GM12878 (cell line): Measurements from ENCODE around the gene FAF1. TPM values are rescaled to one million over a fixed set of nuclear protein-coding genes. Genes with fewer than 3 reads are reported as not detected.

Experiments used
- ATAC-seq: fragments of 200-7000 bp; cut with Tn5 transposase; 3 replicates; pipeline ENCODE4 v1.9.1; 2020; ENCODE audit warnings: mild to moderate bottlenecking, moderate library complexity
- BruUV-seq: library from RNA; stranded (reverse); fragments of 400-500 nt; replicated peaks from 2 replicates; lab custom pipeline; 2021; lab: Mats Ljungman, UMichigan
- CTCF ChIA-PET: fragments of 300-600 bp; sonication (Branson Sonifier 250); formaldehyde crosslinking; extraction: SDS; loops from one replicate; lab custom pipeline; 2021; ENCODE audit warnings: inconsistent platforms; lab: Yijun Ruan, JAX
- POLR2A ChIA-PET: fragments of 350-600 bp; formaldehyde crosslinking; extraction: SDS; loops from one replicate; lab custom pipeline; 2021; ENCODE audit warnings: inconsistent platforms; lab: Charles Lee
- RAD21 ChIA-PET: fragments of 300-600 bp; sonication (Branson Sonifier 250); formaldehyde crosslinking; loops from one replicate; lab custom pipeline; 2023; ENCODE audit warnings: antibody characterized with exemption; ENCODE audit not compliant: unreplicated experiment; lab: Charles Lee
- SMC1A ChIA-PET: fragments of 300-600 bp; sonication (Branson Sonifier 250); formaldehyde crosslinking; loops from one replicate; lab custom pipeline; 2023; ENCODE audit not compliant: unreplicated experiment, uncharacterized antibody; lab: Charles Lee
- DNase-seq: peaks from one replicate; pipeline ENCODE4 v3.0.0-alpha.2; 2011; ENCODE audit warnings: low read depth, low spot score
- FAIRE-seq: peaks from 3 replicates; lab custom pipeline; 2011; peaks lifted over from hg19 to GRCh38; lab: Jason Lieb, UNC
- H2AFZ ChIP-seq: 2 replicates; pipeline ENCODE4 v1.6.0; 2011; ENCODE audit warnings: low read depth, low read length, control low read depth; ENCODE audit not compliant: control insufficient read depth
- H3K27ac ChIP-seq: 2 replicates; pipeline ENCODE4 v1.5.1; 2011; ENCODE audit warnings: control low read depth; ENCODE audit not compliant: control insufficient read depth, insufficient read depth
- H3K27me3 ChIP-seq, 2 experiments: replicated peaks in 1 of 2; 2 replicates each; pipeline versions ENCODE4 v1.6.0 to v1.6.1; 2011; ENCODE audit warnings: low read length in 1 of 2; ENCODE audit not compliant: control insufficient read depth in 2 of 2, insufficient read depth in 2 of 2
- H3K36me3 ChIP-seq, 2 experiments: 2 replicates each; pipeline ENCODE4 v1.5.1; 2011; ENCODE audit warnings: low read length in 1 of 2; ENCODE audit not compliant: control insufficient read depth in 2 of 2, insufficient read depth in 2 of 2
- H3K4me1 ChIP-seq: 2 replicates; pipeline ENCODE4 v1.6.1; 2011; ENCODE audit warnings: mild to moderate bottlenecking, low read length, moderate library complexity, mixed read lengths; ENCODE audit not compliant: control insufficient read depth, insufficient read depth
- H3K4me2 ChIP-seq: 2 replicates; pipeline ENCODE4 v1.6.0; 2011; ENCODE audit warnings: control low read depth; ENCODE audit not compliant: control insufficient read depth, insufficient read depth
- H3K4me3 ChIP-seq: fragments of 200-600 bp; sonication (generic); 2 replicates; pipeline ENCODE4 v1.5.1; 2016
- H3K79me2 ChIP-seq: 2 replicates; pipeline ENCODE4 v1.6.0; 2011; ENCODE audit warnings: low read length; ENCODE audit not compliant: control insufficient read depth, insufficient read depth
- H3K9ac ChIP-seq: 2 replicates; pipeline ENCODE4 v1.8.0; 2011; ENCODE audit warnings: low read length, control low read depth, mixed read lengths; ENCODE audit not compliant: control insufficient read depth, insufficient read depth
- H3K9me3 ChIP-seq: replicated peaks from 3 replicates; pipeline ENCODE4 v1.5.1; 2011; ENCODE audit warnings: mild to moderate bottlenecking, low read length; ENCODE audit not compliant: control insufficient read depth, insufficient read depth
- H4K20me1 ChIP-seq: 2 replicates; pipeline ENCODE4 v1.6.0; 2011; ENCODE audit not compliant: control insufficient read depth, insufficient read depth
- HCFC1 ChIP-seq: fragments of 150-350 bp; IDR thresholded peaks from 2 replicates; pipeline ENCODE4 v1.6.1; 2014; ENCODE audit warnings: low read length
- IKZF1 ChIP-seq: fragments of 450-650 bp; conservative IDR thresholded peaks from 2 replicates; pipeline ENCODE4 v1.6.1; 2017; ENCODE audit warnings: antibody characterized with exemption, mild to moderate bottlenecking
- JUND ChIP-seq: IDR thresholded peaks from 2 replicates; pipeline ENCODE4 v1.6.1; 2012; ENCODE audit warnings: low read depth, mild to moderate bottlenecking, low read length, improper control_type of control experiment, moderate library complexity
- MYC ChIP-seq: IDR thresholded peaks from 2 replicates; pipeline ENCODE4 v1.6.1; 2011; ENCODE audit warnings: mild to moderate bottlenecking, low read length, moderate library complexity, inconsistent platforms; ENCODE audit not compliant: insufficient read depth, insufficient replicate concordance, insufficient read length, severe bottlenecking
- NFYB ChIP-seq: IDR thresholded peaks from 2 replicates; pipeline ENCODE4 v1.6.1; 2011; ENCODE audit warnings: low read depth, mild to moderate bottlenecking, low read length, improper control_type of control experiment, moderate library complexity; ENCODE audit not compliant: insufficient read depth
- SMC3 ChIP-seq: IDR thresholded peaks from 2 replicates; pipeline ENCODE4 v1.6.1; 2011; ENCODE audit warnings: low read length, improper control_type of control experiment, borderline replicate concordance
- SUPT20H ChIP-seq: IDR thresholded peaks from 2 replicates; pipeline ENCODE4 v1.6.1; 2011; ENCODE audit warnings: low read depth, mild to moderate bottlenecking, low read length, moderate library complexity, borderline replicate concordance; ENCODE audit not compliant: control insufficient read depth
- WGBS: methylation state at CpG from one replicate; pipeline ENCODE4 v1.1.6; 2016; ENCODE audit warnings: low lambda C conversion rate; ENCODE audit not compliant: insufficient replicate concordance, insufficient coverage; ENCODE audit errors: missing lambda C conversion rate; 5-methylcytosine and 5-hydroxymethylcytosine counted together
- in situ Hi-C: fragments of 300-500 bp; cut with MboI; formaldehyde crosslinking; loops from 9 replicates; pipeline ENCODE4 v1.14.3; 2018; ENCODE audit warnings: mixed read lengths
- intact Hi-C: fragments of 100-400 bp; cut with micrococcal nuclease; formaldehyde crosslinking; loops from one replicate; pipeline ENCODE4 v1.14.2; 2022; ENCODE audit not compliant: unreplicated experiment
- polyA plus RNA-seq, 11 experiments: library from polyadenylated mRNA; depleted of rRNA in 4 of 11; unstranded in 6 of 11; stranded (reverse) in 5 of 11; fragments of >200 nt; fragmentation: Nextera tagmentation in 4 of 11; fragmentation: Illumina TruSeq in 1 of 11; extraction: Ambion mirVana in 4 of 11; extraction: Trizol in 1 of 11; gene quantifications; 1 replicate in 1 of 11; 2 replicates in 10 of 11; pipeline versions ENCODE4 v1.2.1 to v1.2.3, GENCODE V29; 2011 to 2016; ENCODE audit warnings: inconsistent platforms in 2 of 11, missing spikeins in 2 of 11, low read depth in 1 of 11
- total RNA-seq, 4 experiments: library from RNA; depleted of rRNA in 3 of 4; stranded (reverse); fragments of >200 nt in 3 of 4; fragmentation: Illumina TruSeq in 1 of 4; extraction: Trizol in 1 of 4; gene quantifications; 2 replicates each; pipeline versions ENCODE4 v1.2.1 to v1.2.3, GENCODE V29; 2013 to 2021
- TF ChIP-seq, protein P1 (sequence below): fragments of 450-650 bp; IDR thresholded peaks from 2 replicates; pipeline ENCODE4 v1.6.1; 2018; ENCODE audit warnings: borderline replicate concordance, mild to moderate bottlenecking; ENCODE audit not compliant: partially characterized antibody
- TF ChIP-seq, protein P2 (sequence below): fragments of 450-650 bp; IDR thresholded peaks from 2 replicates; pipeline ENCODE4 v1.6.1; 2014; ENCODE audit warnings: mild to moderate bottlenecking
- TF ChIP-seq, protein P3 (sequence below): IDR thresholded peaks from 2 replicates; pipeline ENCODE4 v1.6.1; 2012; ENCODE audit warnings: low read depth, low read length, improper control_type of control experiment
- TF ChIP-seq, protein P4 (sequence below): IDR thresholded peaks from 2 replicates; pipeline ENCODE4 v1.6.1; 2012; ENCODE audit warnings: low read depth, low read length, improper control_type of control experiment
- TF ChIP-seq, protein P5 (sequence below): fragments of 450-650 bp; IDR thresholded peaks from 2 replicates; pipeline ENCODE4 v1.6.1; 2017; ENCODE audit warnings: borderline replicate concordance
- TF ChIP-seq, protein P6 (sequence below): fragments of 450-650 bp; IDR thresholded peaks from 2 replicates; pipeline ENCODE4 v1.6.1; 2017; ENCODE audit warnings: mild to moderate bottlenecking, moderate library complexity

The FAF1 gene
- total and polyA plus RNA-seq, 10 of the 15 experiments (the other 5 are each of a cell fraction or from before 2014, with no cell fraction given) = 8.6 to 54.5 (median 23.7) TPM

DNA sequence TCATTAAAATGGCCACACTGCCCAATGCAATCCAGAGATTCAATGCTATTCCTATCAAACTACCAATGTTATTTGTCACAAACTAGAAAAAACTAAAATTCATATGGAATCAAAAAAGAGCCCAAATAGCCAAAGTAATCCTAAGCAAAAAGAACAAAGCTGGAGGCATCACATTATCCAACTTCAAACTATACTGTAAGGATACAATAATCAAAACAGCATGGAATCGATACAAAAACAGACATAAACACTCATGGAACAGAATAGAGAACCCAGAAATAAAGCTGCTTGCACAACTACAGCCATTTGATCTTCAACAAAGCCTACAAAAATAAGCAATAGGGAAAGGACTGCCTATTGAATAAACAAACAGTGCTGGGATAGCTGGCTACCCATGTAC, 100.4 kb downstream of the FAF1 start:
- H2AFZ ChIP-seq = no peak overlapping the region
- no peak overlapping the region for H3K27ac ChIP-seq
- FAIRE-seq = no peak
- no peak overlapping the region for H3K9ac ChIP-seq
- no peaks in the 10 kb centered on the region for H3K4me1 ChIP-seq
- peaks cover 6% of the 10 kb centered on the region; the same call in 2 of the 3 replicates for H3K9me3 ChIP-seq
- H3K27me3 ChIP-seq = no peaks in the 10 kb centered on the region
- H4K20me1 ChIP-seq = no peaks in the 10 kb centered on the region
- in situ Hi-C loops (no loop called here), intact Hi-C loops (no loop called here)
- H3K4me3 ChIP-seq = no peak overlapping the region
- SMC1A ChIA-PET = no interaction called here
- H3K79me2 ChIP-seq = peaks cover 15% of the 10 kb centered on the region
- RAD21 ChIA-PET = no interaction called here
- H3K4me2 ChIP-seq = no peak overlapping the region
- WGBS = 95% methylated on average over 1 of the region's 1 CpG
- no peak for ATAC-seq
- POLR2A ChIA-PET = no interaction called here
- H3K36me3 ChIP-seq = no peaks in the 10 kb centered on the region; a peak in 1 of 4 replicates
- CTCF ChIA-PET = interaction anchor here (6.8 kb wide), 1 partner anchor 12 kb away, joined by 47 read pairs; no protein-coding TSS in a partner anchor
- no TSS peak for BruUV-seq
- no peak for DNase-seq
- TF ChIP-seq, protein P1, sequence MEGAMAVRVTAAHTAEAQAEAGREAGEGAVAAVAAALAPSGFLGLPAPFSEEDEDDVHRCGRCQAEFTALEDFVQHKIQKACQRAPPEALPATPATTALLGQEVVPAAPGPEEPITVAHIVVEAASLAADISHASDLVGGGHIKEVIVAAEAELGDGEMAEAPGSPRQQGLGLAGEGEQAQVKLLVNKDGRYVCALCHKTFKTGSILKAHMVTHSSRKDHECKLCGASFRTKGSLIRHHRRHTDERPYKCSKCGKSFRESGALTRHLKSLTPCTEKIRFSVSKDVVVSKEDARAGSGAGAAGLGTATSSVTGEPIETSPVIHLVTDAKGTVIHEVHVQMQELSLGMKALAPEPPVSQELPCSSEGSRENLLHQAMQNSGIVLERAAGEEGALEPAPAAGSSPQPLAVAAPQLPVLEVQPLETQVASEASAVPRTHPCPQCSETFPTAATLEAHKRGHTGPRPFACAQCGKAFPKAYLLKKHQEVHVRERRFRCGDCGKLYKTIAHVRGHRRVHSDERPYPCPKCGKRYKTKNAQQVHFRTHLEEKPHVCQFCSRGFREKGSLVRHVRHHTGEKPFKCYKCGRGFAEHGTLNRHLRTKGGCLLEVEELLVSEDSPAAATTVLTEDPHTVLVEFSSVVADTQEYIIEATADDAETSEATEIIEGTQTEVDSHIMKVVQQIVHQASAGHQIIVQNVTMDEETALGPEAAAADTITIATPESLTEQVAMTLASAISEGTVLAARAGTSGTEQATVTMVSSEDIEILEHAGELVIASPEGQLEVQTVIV = no peak
- TF ChIP-seq, protein P2, sequence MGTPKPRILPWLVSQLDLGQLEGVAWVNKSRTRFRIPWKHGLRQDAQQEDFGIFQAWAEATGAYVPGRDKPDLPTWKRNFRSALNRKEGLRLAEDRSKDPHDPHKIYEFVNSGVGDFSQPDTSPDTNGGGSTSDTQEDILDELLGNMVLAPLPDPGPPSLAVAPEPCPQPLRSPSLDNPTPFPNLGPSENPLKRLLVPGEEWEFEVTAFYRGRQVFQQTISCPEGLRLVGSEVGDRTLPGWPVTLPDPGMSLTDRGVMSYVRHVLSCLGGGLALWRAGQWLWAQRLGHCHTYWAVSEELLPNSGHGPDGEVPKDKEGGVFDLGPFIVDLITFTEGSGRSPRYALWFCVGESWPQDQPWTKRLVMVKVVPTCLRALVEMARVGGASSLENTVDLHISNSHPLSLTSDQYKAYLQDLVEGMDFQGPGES = no peak
- TF ChIP-seq JUND (no peak), SUPT20H (no peak), HCFC1 (no peak), SMC3 (no peak), IKZF1 (no peak), MYC (no peak), NFYB (no peak)
- TF ChIP-seq, protein P3, sequence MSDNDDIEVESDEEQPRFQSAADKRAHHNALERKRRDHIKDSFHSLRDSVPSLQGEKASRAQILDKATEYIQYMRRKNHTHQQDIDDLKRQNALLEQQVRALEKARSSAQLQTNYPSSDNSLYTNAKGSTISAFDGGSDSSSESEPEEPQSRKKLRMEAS = no peak
- TF ChIP-seq, protein P4, sequence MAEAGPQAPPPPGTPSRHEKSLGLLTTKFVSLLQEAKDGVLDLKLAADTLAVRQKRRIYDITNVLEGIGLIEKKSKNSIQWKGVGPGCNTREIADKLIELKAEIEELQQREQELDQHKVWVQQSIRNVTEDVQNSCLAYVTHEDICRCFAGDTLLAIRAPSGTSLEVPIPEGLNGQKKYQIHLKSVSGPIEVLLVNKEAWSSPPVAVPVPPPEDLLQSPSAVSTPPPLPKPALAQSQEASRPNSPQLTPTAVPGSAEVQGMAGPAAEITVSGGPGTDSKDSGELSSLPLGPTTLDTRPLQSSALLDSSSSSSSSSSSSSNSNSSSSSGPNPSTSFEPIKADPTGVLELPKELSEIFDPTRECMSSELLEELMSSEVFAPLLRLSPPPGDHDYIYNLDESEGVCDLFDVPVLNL = no peak
- TF ChIP-seq, protein P5, sequence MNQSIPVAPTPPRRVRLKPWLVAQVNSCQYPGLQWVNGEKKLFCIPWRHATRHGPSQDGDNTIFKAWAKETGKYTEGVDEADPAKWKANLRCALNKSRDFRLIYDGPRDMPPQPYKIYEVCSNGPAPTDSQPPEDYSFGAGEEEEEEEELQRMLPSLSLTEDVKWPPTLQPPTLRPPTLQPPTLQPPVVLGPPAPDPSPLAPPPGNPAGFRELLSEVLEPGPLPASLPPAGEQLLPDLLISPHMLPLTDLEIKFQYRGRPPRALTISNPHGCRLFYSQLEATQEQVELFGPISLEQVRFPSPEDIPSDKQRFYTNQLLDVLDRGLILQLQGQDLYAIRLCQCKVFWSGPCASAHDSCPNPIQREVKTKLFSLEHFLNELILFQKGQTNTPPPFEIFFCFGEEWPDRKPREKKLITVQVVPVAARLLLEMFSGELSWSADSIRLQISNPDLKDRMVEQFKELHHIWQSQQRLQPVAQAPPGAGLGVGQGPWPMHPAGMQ = no peak
- TF ChIP-seq, protein P6, sequence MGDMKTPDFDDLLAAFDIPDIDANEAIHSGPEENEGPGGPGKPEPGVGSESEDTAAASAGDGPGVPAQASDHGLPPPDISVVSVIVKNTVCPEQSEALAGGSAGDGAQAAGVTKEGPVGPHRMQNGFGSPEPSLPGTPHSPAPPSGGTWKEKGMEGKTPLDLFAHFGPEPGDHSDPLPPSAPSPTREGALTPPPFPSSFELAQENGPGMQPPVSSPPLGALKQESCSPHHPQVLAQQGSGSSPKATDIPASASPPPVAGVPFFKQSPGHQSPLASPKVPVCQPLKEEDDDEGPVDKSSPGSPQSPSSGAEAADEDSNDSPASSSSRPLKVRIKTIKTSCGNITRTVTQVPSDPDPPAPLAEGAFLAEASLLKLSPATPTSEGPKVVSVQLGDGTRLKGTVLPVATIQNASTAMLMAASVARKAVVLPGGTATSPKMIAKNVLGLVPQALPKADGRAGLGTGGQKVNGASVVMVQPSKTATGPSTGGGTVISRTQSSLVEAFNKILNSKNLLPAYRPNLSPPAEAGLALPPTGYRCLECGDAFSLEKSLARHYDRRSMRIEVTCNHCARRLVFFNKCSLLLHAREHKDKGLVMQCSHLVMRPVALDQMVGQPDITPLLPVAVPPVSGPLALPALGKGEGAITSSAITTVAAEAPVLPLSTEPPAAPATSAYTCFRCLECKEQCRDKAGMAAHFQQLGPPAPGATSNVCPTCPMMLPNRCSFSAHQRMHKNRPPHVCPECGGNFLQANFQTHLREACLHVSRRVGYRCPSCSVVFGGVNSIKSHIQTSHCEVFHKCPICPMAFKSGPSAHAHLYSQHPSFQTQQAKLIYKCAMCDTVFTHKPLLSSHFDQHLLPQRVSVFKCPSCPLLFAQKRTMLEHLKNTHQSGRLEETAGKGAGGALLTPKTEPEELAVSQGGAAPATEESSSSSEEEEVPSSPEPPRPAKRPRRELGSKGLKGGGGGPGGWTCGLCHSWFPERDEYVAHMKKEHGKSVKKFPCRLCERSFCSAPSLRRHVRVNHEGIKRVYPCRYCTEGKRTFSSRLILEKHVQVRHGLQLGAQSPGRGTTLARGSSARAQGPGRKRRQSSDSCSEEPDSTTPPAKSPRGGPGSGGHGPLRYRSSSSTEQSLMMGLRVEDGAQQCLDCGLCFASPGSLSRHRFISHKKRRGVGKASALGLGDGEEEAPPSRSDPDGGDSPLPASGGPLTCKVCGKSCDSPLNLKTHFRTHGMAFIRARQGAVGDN = no peak
